Breast epithelium (tissue), 3 donors: ENCODE measurements around the gene IGSF9.

Experiments
- CTCF ChIP-seq, 3 donors: fragments of 450-650 bp; IDR thresholded peaks; one replicate each; pipeline ENCODE4 v1.5.1; 2016 to 2017; ENCODE audit warnings: antibody characterized with exemption in 3 of 3, mild to moderate bottlenecking in 3 of 3, moderate library complexity in 3 of 3
- POLR2A ChIP-seq: fragments of 450-650 bp; IDR thresholded peaks from one replicate; pipeline ENCODE4 v1.6.1; 2016; ENCODE audit warnings: antibody characterized with exemption, mild to moderate bottlenecking, moderate library complexity
- POLR2AphosphoS5 ChIP-seq, 3 donors: sonication (generic); formaldehyde crosslinking; IDR thresholded peaks; one replicate each; pipeline ENCODE4 v1.6.1; 2017; ENCODE audit warnings: antibody characterized with exemption in 3 of 3

DNA sequence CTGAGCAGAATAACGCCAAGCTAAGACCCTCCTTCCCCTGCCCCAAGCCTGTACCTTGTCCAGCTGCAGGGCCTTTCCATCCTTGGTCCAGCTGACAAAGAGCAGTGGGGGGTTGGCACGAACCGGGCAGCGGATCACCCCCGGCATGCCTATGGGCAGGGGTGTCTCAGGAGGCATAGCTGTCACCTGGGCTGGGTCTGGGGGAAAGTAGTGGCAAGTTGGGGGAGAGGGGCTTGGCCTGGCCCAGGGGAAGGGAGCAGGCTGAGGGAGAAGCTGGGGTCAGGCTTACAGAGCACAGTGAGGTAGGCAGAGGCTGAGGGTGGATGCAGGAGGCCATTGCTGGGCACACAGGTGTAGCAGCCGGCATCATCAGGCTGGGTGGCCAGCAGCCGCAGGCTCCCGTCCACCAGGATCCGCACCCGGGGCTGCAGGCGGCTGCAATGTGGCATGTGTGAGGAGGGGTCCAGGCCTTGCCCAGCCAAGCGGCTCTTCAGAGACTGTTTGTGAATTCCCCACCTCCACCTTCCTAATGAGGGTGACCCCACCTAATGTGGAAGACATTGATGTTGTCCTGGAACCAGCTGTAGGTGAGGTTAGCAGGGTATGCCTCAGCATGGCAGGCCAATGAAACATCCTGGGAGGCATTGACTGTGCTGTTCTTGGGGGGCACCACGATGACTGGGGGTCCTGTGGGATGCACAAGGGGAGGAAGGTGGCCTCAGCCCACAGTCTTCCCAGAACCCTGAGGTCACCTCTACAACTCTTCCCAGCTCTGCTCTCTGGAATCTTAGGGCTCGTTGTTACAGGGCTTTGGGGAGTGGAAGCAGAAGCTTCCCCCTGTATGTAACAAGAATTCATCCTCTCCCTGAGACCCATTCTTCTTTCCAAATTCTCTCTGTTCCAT, 11.0 kb downstream of the IGSF9 start:
- no peak for TF ChIP-seq POLR2AphosphoS5 (IDR thresholded peaks at IDR 0.05)
- no peak for TF ChIP-seq CTCF (IDR thresholded peaks at IDR 0.05)
- no peak for TF ChIP-seq POLR2A
